TTC549 (cell line): ENCODE results near the gene RNF41.
"Not testable (repeated sequence)": the region's sequence is repeated elsewhere in the genome, so short reads cannot be mapped to it uniquely, and the experiment has no call there.

Experiments
- FAIRE-seq: peaks from 2 replicates; lab custom pipeline; 2012; peaks lifted over from hg19 to GRCh38; lab: Jason Lieb, UNC

RNF41 gene

GRCh38 chr12:56208006-56208405 is 13.7 kb downstream of the RNF41 start:
- FAIRE-seq: no peak

GRCh38 chr12:56206452-56207166 is 15.1 kb downstream of the RNF41 start:
- FAIRE-seq: no peak

GRCh38 chr12:56205445-56205844 is 16.3 kb downstream of the RNF41 start:
- no peak for FAIRE-seq

GRCh38 chr12:56204275-56204674 is 17.4 kb downstream of the RNF41 start:
- FAIRE-seq: no peak

GRCh38 chr12:56202838-56203237 is 18.9 kb downstream of the RNF41 start:
- no peak for FAIRE-seq

- no peak for FAIRE-seq
Measured at GRCh38 chr12:56202366-56202765, 19.4 kb downstream of the RNF41 start.

- no peak for FAIRE-seq
Measured at GRCh38 chr12:56198836-56199235, 22.9 kb downstream of the RNF41 start.

GRCh38 chr12:56197921-56198635 is 23.6 kb downstream of the RNF41 start:
- FAIRE-seq: no peak

GRCh38 chr12:56196818-56197550 is 24.7 kb downstream of the RNF41 start:
- FAIRE-seq: not testable (repeated sequence)

GRCh38 chr12:56193025-56193578 is 28.6 kb downstream of the RNF41 start:
- peak; percentile 79 for FAIRE-seq

GRCh38 chr12:56192582-56192981 is 29.1 kb downstream of the RNF41 start:
- FAIRE-seq: no peak

GRCh38 chr12:56190695-56191155 is 31.0 kb downstream of the RNF41 start:
- FAIRE-seq: no peak

GRCh38 chr12:56189918-56190694 is 31.6 kb downstream of the RNF41 start:
- no peak for FAIRE-seq

- FAIRE-seq: no peak
Measured at GRCh38 chr12:56189099-56189917, 32.4 kb downstream of the RNF41 start, which contains the start of gene SMARCC2. Gene SMARCC2, minus strand, starts transcription at chr12:56189483. Its CDS starts 22 bp downstream, at chr12:56189461.

- no peak for FAIRE-seq
Measured at GRCh38 chr12:56188778-56189098, 33.0 kb downstream of the RNF41 start.

- FAIRE-seq: no peak
Measured at GRCh38 chr12:56188131-56188777, 33.5 kb downstream of the RNF41 start.

- no peak for FAIRE-seq
Measured at GRCh38 chr12:56186957-56187356, 34.8 kb downstream of the RNF41 start.

GRCh38 chr12:56178347-56178746 is 43.4 kb downstream of the RNF41 start:
- FAIRE-seq: no peak

GRCh38 chr12:56172839-56173238 is 48.9 kb downstream of the RNF41 start:
- FAIRE-seq: no peak

- no peak for FAIRE-seq
Measured at GRCh38 chr12:56169229-56169759, 52.4 kb downstream of the RNF41 start.
